ENCODE measurements around the gene CASKIN1.

Gene CASKIN1

DNA sequence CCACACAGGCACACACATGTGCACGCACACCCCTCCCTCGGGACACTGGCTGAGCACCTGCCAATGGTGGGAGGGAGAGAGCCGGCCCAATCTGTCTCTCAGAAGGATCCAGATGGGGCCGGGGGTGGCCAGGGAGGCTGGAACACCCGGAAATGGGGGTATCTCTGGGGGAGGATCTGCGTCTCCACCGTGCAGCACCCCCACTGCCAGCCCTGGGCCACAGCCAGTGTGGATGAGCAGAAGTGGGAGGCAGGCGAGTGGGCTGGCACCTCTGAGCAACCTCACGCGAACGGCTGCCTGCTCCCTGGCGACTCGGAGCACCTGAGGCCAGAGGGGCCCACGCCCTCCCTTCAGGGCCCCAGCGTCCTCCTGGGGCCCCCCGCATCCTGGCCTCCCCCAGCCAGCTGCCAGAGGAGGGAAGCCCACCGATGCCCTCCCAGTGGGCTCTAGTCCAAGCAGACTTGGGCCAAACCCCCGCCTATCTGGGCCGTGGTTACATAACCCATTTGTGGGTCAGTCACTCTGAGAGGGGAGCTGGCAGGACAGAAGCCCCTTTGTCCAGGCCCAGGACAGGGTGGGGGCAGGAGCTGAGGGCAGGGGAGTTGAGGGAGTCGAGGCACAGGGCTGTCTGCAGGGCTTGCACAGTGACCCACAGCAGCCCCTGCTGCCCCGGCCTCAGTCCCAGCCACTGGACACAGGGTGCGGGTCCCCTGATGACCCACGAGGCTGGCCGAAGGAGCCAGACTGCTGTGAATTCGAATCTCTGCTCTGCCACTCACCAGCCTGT lies 5.6 kb downstream of the CASKIN1 start:
- no peak for DNase-seq

DNA sequence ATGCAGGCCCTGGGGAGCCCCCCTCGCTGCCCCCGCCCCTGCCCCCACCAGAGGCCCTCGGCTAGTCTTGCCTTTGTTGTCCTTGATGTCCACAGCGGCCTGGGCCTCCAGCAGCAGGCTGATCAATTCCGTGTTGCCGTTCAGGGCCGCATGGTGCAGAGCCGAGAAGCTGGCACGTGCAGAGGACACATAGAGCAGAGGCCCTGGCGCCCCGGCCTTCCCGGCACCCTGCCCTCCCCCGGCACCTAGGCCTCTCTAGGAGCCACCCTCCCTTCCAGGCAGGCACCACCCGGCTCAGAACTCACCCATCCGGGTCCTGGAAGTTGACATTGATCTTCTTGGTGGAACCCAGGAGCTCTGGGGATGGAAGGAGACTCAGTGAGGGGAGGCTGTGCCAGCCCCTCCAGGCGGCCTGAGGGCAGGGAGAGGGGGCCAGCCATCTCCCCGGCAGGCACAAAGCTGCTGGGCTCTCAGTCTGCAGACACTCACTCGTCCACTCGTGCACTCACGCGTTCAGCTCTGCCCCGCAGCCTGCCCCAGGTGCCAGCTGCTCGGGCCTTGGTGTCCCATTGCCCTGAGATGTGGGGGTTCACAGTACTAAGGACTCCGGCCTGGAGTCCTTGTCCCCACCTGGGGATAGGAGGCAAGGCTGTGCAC lies 6.3 kb downstream of the CASKIN1 start:
- DNase-seq: no peak

DNA sequence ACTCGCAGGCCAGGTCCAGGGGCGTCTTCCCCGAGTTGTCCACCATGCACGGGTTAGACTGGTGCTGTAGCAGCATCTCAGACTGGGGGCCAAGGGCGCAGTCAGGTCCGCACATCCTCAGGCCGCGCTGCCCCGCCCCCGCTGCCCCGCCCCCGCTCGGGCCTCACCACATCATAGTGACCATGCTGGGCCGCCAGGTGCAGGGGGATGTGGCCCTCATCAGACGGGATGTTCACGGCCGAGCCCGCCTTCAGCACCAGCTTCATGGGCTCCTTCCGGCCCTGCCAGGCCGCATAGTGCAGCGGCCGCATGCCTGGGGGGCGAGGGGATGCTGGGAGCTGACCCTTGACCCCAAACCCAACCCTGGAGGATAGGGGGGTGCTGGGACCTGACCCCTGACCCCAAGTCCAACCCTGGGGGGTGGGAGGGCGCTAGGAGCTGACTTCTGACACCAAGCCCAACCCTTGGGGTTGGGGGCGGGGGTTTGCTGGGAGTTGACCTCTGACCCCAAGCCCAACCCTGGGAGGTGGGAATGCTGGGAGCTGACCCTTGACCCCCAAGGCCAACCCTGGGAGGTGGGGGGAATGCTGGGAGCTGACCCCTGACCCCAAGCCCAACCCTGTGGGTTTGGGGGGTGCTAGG lies 7.0 kb downstream of the CASKIN1 start:
- DNase-seq: no peak

DNA sequence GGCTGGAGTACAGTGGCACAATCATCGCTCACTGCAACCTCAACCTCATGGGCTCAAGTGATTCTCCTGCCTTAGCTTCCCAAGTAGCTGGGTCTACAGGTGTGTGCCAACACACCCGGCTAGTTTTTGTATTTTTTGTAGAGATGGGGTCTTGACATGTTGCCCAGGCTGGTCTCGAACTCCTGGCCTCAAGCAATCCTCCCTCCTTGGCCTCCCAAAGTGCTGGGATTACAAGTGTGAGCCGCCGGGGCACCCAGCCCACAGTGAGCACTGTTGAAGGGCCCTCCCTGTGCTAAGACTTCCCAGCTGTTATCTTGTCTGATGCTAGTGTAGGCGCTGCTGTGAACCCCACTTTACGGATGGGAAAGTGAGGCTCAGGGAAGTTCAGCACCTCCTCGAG lies 8.0 kb downstream of the CASKIN1 start:
- DNase-seq: no peak

DNA sequence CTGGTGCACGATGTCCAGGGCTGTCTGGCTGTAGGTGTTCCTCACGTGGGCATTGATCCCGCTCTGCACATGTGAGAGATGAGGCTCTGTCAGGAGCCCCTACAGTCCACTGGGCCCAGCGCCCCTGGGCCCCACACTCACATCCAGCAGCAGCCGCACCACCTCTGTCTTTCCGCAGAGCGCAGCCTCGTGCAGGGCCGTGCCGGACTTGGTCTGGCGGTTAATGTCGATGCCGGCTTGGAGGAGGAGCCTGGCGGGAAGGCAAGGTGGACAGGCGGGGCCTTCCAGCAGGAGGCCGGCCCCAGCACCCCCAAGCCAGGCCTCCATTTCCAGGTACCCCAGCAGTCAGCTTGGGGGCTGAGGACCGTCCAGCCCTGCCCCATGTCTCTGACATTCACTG lies 9.2 kb downstream of the CASKIN1 start:
- DNase-seq: no peak

DNA sequence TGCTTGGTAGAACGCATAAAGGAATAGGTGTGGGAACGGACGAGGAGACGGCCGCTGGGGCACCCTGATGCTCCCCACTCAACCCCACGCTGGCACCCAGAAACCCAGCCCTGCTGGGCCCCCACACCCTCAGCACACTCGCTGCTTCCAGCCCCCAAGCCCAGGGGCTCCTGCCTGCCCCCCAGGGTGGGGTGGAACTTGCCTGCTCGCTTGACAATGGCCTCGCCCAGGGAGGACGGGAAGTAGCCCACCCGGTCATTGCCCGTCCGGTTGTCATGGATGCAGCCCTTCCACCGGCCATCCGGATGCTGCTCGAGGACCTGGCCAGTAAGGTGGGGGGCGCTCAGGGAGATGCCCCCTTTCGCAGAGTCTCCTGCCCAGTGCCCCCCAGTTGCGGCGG lies 9.9 kb downstream of the CASKIN1 start:
- no peak for DNase-seq

DNA sequence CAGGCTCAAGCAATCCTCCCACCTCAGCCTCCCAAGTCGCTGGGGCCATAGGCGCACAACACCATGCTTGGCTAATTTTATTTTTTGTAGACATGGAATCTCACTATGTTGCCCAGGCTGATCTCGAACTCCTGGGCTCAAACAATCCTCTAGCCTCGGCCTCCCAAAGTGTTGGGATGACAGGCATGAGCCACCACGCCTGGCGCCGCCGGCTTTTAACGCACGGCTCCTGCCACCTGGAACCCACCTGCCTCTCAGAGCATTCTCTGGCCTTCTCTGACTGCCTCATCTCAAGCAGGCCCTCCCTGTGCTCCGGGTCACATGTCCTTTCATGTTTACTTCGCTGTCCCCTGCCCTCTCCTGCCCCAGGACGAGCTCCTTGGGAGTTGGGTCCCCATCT lies 10.3 kb downstream of the CASKIN1 start:
- no peak for DNase-seq

DNA sequence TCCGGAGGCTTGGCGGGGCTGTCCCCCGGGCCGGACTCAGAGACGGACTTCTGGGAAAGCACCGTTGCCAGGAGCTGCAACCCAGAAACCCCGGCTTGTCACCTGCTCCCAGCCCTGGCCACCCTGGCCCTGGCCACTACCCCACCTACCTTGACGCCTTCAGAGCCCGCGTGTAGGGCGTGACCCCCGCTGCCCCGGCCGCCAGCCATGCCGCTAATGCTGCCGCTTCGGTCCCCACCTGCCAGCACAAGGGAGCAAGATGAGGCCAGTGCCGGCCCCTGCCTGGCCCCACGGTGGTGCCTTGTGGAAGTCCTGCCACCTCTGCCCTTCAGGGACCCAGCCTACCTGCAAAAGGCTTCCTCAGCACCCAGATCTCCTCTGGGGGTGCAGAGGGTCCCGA lies 11.4 kb downstream of the CASKIN1 start:
- DNase-seq: no peak

DNA sequence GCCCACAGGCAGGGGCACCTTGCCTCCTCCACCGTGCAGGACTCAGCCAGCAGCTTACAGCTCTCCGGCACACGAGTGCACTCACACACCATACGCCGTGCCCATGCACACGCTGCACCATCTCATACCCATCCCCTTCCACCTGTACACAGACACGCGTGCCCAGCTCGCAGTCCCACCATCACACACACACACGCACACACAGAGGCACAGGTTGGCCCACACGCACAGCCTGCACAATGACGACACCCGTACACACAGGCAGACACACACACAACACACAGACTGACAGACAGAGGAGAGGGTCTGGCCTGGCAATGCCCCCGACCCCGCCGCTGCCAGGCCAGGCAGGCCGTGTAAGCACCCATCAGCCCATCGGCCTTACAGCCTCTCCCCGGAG lies 12.1 kb downstream of the CASKIN1 start:
- DNase-seq: no peak

DNA sequence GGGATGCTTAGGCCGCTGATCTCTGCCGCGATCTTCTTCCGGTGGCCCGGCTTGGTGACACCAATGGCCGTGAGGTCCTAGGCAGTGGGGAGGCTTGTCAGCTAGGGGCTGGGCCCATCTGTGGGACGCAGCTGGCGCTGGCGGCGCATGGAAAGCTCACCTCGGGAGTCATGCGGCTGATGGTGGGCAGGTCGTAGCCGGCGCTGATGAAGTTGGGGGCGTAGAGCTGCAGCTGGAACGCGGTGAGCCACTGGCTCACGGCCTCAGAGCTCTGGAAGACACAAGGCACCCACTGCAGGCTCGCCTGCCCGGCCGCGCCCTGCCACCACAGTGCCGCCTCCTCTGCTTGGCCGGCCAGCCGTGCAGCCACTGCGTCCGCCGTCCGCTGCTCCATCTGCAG lies 12.7 kb downstream of the CASKIN1 start:
- no peak for DNase-seq

DNA sequence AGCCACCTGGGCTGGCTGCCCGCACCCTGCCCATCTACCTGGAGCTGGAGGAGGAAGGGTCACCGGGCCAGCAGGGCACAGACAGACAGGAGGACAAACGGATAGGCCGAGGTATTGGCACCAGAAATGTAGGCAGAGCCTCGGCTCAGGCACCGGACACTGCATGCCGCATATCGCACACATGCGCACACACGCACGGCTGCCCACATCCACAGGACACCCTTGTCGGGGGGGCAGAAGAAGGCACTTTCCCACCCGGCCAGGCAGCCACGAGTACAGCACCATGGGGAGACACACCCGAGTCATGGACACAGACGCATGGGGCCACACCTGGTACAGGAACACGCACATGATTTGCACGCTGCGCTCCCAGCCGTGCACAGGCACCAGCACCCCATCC lies 14.5 kb downstream of the CASKIN1 start:
- DNase-seq: no peak

DNA sequence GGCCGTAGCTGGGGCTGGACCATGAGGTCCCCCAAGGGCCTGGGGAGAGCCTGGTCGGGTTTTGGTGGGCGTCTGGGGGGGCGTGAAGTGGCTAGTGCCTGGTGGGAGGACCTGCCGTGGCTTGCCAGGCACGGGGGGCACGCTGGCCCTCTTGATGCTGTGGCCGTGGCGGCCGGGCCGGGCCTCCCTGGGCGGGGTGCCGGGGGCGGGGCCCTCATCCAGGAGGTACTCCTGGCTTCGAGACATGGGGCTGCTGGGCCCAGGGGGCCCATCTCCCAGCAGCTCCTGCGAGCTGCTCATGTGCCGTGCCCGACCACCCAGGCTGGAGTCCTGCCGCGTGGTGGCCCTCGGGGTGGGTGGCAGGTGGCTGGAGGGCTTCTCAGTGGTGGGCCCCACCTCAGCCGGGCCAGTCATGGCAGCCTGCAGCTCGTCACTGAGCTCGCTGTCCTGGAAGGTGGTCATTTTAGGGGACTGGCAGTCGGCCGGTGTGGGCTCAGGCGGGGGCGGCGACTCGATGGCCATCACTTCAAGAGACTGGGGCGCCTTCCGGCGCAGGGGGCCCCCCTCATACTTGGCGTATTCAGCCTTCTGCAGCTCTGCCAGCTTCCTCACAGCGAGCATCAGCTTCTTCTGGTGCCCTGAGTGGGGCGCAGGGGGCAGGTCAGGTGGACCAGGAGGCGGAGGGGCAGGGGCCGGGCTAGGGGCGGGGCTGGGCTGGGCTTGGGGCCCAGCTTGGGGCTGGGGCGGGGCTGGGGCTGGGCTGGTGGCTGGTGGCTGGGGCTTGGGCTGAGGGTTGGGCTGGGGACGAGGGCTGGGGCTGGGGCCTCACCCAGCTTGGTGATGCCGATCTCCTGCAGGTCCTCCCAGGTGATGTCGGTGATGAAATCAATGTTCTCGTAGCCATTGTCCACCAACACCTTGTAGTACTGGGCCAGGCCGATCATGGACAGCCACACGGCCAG lies 15.2 kb downstream of the CASKIN1 start:
- no peak for DNase-seq

DNA sequence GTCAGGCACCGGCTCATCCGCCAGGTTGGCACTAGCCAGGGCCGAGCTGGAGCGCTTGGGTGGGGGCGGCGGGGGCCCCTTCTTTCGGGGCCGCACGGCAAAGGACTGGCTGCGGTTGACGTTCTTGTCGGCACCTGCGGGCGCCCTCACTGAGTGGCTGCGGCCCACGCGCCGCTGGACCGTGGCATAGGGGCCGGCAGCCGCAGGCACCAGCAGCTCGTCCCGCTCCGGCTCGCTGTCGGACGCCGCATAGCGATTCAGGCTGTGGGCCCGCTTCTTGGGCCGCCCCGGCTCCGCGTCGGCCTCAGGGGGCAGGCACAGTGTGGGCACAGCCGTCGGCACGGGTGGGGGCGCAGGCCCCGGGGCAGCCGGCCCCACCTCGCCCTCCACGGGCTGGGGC lies 15.9 kb downstream of the CASKIN1 start:
- no peak for DNase-seq

DNA sequence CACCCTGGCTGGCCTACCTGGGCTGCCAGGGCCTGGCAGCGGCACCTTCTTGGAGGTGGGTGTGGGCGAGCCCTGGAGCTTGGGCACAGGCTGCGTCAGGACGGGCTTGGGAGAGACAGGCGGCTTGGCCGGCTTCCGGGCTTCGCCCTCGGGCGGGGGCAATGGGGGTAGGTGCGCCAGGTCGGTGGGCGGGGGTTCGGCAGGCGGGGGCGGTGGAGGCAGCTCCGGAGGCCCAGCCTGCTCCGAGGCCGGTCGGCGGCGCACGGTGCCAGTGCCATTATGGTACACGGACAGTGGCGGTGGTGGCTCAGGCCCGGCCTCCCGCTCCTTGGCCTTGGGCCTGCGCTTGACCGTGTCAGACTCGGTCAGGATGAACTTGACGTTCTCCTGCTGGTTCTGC lies 16.8 kb downstream of the CASKIN1 start:
- DNase-seq: no peak

DNA sequence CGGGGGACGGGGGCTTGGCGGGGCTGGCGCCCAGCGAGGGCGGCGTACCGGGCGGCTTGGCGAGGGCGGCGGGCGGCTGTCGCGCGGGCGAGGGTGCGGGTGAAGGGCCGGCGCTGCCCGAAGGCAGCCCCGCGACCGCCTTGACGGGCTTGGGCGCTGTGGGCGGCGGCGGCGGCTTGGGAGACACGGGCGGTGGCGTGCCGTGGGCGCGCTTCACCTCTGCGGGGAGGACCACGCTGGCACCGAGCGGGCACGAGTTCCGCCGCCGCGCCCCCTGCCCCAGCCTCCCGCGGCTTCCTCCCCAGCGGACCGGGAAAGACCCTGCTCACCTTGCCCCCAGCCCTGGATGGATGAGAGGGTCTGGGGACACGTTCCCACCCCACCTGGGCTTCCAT lies 17.3 kb downstream of the CASKIN1 start:
- DNase-seq: no peak

DNA sequence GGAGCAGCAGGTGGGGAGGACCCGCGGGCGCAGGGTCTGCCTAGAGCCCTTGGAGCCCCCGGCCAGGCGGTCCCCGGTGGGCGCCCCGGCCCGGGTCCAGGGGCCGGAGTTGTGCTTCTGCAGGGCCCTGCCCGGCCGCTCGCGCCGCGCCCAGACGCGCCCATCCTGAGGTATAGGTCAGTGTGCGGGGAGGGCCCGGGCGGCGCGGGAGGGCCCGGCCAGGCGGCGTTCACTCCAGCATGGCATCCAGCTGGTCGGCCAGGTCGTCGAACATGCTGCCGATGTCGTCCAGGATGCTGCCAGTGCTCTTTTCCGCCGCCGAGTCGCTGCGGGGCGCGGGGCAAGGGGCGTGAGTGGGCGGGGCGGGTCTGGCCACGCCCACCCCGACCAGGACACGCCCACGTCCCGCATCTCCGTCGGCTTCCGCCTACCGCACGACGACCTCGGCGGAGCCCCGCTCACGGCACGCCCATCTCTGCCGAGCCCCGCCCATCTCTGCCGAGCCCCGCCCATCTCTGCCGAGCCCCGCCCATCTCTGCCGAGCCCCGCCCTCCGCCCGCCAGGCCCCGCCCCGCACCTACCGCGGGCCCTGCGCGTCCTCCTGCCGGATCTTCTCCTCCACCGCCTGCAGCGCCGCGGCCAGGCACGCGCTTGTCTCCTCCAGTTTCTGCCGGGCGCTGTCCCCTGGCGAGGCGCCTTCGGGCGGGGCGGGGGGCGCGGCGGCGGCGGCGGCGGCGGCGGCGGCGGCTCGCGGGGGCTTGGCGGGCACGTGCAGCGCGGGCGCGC lies 17.9 kb downstream of the CASKIN1 start:
- no peak for DNase-seq

DNA sequence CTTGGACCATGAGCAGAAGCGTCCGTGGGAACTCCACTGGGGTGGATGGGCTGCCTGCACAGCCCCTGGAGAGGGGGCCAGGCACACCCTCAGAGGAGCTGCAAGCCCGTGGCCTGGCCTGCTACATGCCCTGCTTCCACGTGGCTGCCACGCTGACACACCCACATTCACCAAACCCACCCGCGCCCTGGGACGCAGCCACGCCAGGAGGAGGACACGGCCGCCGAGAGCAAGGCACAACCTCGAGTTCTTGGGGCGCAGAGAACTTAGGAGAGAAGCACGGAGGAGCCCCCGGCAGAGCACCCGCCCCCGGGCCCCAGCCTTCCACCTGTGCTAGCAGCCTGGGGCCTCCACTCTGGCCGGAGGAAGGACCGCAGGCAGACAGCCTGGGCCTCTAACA lies 18.8 kb downstream of the CASKIN1 start:
- DNase-seq: no peak

DNA sequence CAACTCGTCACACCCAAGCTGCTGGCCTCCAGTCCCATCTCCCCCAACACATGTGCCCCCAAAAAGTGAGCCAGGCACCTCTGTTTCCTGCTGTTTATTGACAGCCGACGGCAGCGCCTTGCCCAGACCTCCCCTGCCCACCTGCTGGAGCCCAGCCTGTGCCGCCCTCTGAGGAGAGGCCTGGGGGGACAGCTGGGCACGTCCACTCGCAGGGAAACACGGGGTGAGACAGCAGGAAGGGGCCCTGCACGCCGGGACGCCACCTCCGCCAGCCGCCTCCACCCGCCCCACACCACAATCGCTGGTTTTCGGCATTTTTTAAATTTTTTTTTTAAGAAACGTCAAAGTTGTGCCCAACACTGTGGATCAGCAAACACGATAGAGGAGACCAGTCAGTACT lies 19.3 kb downstream of the CASKIN1 start:
- DNase-seq: no peak

DNA sequence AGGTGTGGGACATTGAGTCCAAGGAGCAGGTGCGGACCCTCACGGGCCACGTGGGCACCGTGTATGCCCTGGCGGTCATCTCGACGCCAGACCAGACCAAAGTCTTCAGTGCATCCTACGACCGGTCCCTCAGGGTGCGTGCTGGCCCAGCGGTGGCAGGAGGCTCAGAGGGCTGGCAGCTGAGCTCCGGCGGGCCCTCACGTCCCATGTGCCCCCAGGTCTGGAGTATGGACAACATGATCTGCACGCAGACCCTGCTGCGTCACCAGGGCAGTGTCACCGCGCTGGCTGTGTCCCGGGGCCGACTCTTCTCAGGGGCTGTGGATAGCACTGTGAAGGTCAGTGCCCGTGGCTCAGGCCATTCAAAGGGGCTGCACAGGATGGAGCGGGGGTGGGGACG lies 20.4 kb downstream of the CASKIN1 start:
- no peak for DNase-seq

DNA sequence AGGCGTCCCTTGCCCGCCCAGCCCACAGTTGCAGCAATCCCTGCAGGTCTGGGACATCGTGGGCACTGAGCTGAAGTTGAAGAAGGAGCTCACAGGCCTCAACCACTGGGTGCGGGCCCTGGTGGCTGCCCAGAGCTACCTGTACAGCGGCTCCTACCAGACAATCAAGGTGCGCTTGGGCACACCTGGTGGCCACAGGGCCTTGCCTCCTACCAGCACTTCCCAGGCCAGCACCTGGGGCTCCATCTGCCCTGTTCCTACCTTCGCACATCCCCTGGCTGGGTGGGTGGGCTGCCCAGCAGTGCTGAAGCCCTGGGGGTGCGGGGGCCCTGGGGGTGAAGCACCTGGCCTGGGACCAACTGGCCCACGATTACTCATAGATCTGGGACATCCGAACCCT lies 21.0 kb downstream of the CASKIN1 start:
- no peak for DNase-seq

DNA sequence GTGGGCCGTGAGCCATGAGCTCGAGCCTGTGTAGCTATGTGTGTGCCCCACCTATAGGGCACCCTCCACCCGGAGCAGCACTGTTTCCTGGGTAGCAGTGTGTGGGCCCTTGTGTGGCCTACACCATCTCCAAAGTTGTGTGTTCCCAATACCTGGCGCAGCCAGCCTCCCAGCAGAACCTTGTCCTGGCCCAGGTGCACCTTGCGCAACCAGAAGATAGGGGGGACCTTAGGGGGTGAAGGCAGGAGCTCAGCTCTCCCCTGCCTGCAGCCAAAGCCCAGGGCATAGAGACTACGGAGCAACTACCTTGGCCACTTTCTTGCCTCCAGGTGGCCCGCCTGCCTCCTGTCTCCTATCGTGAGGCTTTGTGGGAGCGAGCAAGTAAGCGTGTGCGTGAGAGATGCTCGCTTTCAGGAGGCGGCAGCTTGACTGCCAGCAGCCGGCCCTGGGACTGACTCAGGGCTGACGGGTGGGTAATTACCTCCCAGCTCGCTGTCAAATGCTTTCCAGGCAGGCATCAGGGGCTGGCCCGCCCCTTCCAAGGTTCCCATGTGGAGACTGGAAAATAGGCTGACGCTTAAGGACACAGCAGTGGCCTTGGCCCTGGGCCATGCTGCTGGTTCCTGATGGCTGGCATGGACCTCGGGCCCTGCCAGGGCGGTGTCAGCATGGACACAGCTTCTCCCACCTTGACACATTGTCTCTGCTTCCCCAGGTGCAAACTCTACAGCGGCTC lies 21.8 kb downstream of the CASKIN1 start:
- no peak for DNase-seq

DNA sequence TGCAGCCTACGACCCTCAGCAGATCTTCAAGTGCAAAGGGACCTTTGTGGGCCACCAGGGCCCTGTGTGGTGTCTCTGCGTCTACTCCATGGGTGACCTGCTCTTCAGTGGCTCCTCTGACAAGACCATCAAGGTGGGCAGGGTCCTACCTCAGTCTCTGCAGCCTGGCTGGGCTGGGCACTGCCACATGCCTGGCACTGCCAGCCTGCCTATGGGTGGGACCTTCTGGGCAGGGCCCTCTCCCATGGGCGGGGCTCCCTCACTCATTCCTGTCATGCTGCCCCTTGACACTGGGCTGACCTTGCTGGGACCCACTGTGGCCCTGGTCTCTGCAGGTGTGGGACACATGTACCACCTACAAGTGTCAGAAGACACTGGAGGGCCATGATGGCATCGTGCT lies 22.5 kb downstream of the CASKIN1 start:
- no peak for DNase-seq

Measured in SIG-M5 (cell line).